HEK293T (cell line): ENCODE data around the gene TCF7L2.

Experiments
- CTCF ChIA-PET: fragments of 350-600 bp; formaldehyde crosslinking; extraction: SDS; loops from one replicate; lab custom pipeline; 2021; ENCODE audit warnings: antibody characterized with exemption, inconsistent platforms; lab: Yijun Ruan, JAX
- POLR2A ChIA-PET: fragments of 350-600 bp; formaldehyde crosslinking; extraction: SDS; loops from one replicate; lab custom pipeline; 2020; ENCODE audit warnings: antibody characterized with exemption, inconsistent platforms; lab: Yijun Ruan, JAX
- DNase-seq: peaks from one replicate; pipeline ENCODE4 v3.0.0; 2012; ENCODE audit warnings: mixed read lengths; ENCODE audit errors: extremely low spot score
- ARNT ChIP-seq: fragments of 450-650 bp; IDR thresholded peaks from 2 replicates; pipeline ENCODE4 v1.6.1; 2017; ENCODE audit warnings: mild to moderate bottlenecking
- BHLHE40 ChIP-seq: fragments of 450-650 bp; IDR thresholded peaks from 2 replicates; pipeline ENCODE4 v1.6.1; 2016; ENCODE audit warnings: mild to moderate bottlenecking, moderate library complexity, borderline replicate concordance
- CTBP1 ChIP-seq: fragments of 450-650 bp; IDR thresholded peaks from 2 replicates; pipeline ENCODE4 v1.6.1; 2016; ENCODE audit warnings: borderline replicate concordance
- ELF4 ChIP-seq: fragments of 450-650 bp; IDR thresholded peaks from 2 replicates; pipeline ENCODE4 v1.6.1; 2017; ENCODE audit warnings: antibody characterized with exemption
- FOXA1 ChIP-seq: fragments of 450-650 bp; IDR thresholded peaks from 2 replicates; pipeline ENCODE4 v1.6.1; 2016; ENCODE audit warnings: mild to moderate bottlenecking
- FOXK2 ChIP-seq: fragments of 450-650 bp; IDR thresholded peaks from 2 replicates; pipeline ENCODE4 v1.6.1; 2016; ENCODE audit warnings: mild to moderate bottlenecking
- FOXM1 ChIP-seq: fragments of 450-650 bp; IDR thresholded peaks from 2 replicates; pipeline ENCODE4 v1.6.1; 2017; ENCODE audit warnings: mild to moderate bottlenecking, borderline replicate concordance
- HDGF ChIP-seq: fragments of 450-650 bp; IDR thresholded peaks from 2 replicates; pipeline ENCODE4 v1.6.1; 2017; ENCODE audit warnings: antibody characterized with exemption, borderline replicate concordance
- L3MBTL2 ChIP-seq: fragments of 450-650 bp; conservative IDR thresholded peaks from 2 replicates; pipeline ENCODE4 v1.6.1; 2016; ENCODE audit warnings: mild to moderate bottlenecking
- LEF1 ChIP-seq: fragments of 450-650 bp; IDR thresholded peaks from 2 replicates; pipeline ENCODE4 v1.6.1; 2017; ENCODE audit warnings: mild to moderate bottlenecking, borderline replicate concordance
- NFRKB ChIP-seq: fragments of 450-650 bp; IDR thresholded peaks from 2 replicates; pipeline ENCODE4 v1.6.1; 2016; ENCODE audit warnings: mild to moderate bottlenecking, moderate library complexity
- SP1 ChIP-seq: fragments of 450-650 bp; IDR thresholded peaks from 2 replicates; pipeline ENCODE4 v1.6.1; 2017
- SUZ12 ChIP-seq: fragments of 450-650 bp; IDR thresholded peaks from 2 replicates; pipeline ENCODE4 v1.6.1; 2016; ENCODE audit warnings: mild to moderate bottlenecking
- TARDBP ChIP-seq: fragments of 450-650 bp; IDR thresholded peaks from 2 replicates; pipeline ENCODE4 v1.6.1; 2016
- ZNF384 ChIP-seq: fragments of 450-650 bp; IDR thresholded peaks from 2 replicates; pipeline ENCODE4 v1.6.1; 2016
- TF ChIP-seq, protein P1 (sequence below): fragments of 450-650 bp; IDR thresholded peaks from 2 replicates; pipeline ENCODE4 v1.6.1; 2016

The TCF7L2 gene

DNA sequence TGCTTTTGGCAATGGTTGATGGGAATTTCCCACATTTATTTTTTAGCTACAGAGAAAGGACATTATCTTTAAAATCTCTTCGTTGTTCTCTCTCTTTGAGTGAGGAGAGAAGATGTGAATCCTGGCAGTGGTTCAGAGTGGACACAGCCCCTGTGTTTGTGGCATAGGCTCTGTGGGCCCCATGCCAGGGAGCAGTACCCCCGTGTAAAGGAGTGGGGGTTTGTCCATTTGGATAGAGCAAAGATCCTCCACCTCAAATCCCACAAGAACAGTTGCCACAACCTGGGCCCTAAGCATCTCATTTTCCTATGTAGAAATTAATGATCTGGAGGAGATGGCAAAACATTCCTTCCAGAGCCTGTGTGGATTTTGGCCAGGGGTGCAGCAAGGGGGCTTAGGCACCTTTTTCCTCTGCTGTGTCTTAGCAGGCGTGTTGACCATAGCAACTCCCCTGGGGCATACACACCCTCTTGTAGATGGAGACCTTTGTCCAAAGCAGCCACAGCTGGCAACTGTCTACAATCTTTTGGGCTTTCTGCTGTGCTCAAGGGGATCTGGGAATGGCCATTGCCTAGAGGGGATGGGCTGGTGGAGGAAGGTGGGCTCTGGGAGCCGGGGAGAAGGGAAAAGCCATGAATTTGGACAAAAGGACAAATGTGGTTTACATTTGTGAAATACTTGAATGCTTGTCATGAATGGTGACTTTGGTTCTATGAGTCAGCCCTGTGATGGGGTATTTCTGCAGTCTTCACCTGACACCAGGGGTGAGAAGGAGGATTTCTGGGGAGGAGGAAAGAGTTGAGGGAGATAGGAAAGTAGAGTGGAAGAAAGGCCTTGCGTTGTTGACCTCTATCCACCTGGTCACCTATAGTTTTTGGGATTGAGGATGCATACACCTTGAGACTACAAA lies 92.0 kb downstream of the TCF7L2 start:
- ChIA-PET CTCF (no interaction called here), POLR2A (no interaction called here)
- no peak for DNase-seq
- no peak for TF ChIP-seq BHLHE40
- TF ChIP-seq, protein P1, sequence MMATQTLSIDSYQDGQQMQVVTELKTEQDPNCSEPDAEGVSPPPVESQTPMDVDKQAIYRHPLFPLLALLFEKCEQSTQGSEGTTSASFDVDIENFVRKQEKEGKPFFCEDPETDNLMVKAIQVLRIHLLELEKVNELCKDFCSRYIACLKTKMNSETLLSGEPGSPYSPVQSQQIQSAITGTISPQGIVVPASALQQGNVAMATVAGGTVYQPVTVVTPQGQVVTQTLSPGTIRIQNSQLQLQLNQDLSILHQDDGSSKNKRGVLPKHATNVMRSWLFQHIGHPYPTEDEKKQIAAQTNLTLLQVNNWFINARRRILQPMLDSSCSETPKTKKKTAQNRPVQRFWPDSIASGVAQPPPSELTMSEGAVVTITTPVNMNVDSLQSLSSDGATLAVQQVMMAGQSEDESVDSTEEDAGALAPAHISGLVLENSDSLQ = no peak
- TF ChIP-seq SP1 = no peak
- TF ChIP-seq ELF4 = no peak
- TF ChIP-seq CTBP1 = no peak
- no peak for TF ChIP-seq FOXM1
- TF ChIP-seq L3MBTL2 = no peak
- no peak for TF ChIP-seq HDGF
- TF ChIP-seq ARNT = no peak
- TF ChIP-seq ZNF384 = no peak
- TF ChIP-seq LEF1 = no peak
- TF ChIP-seq TARDBP = no peak
- TF ChIP-seq FOXA1 = no peak
- no peak for TF ChIP-seq NFRKB

DNA sequence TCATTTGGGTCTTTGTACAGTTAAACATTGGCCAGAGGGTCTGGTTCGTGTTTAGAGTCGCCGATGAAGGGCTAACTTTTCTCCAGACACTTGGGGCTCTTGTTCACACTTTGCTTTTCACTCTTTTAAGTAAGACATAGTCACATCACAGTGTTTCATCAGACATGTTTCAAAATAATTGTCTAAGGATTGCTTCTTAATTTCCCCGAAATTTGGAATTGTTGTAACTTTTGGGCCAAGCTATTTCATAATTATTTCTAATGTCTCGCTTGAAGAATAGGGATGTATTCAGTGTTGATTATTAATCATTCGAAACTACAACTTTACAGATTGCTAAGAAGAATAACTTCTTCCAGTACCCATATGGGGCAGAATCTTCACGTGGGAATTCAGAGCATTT lies 92.8 kb downstream of the TCF7L2 start:
- TF ChIP-seq NFRKB (no peak), LEF1 (no peak), TARDBP (no peak), FOXK2 (no peak)
- POLR2A ChIA-PET = no interaction called here
- DNase-seq = no peak
- CTCF ChIA-PET = no interaction called here

DNA sequence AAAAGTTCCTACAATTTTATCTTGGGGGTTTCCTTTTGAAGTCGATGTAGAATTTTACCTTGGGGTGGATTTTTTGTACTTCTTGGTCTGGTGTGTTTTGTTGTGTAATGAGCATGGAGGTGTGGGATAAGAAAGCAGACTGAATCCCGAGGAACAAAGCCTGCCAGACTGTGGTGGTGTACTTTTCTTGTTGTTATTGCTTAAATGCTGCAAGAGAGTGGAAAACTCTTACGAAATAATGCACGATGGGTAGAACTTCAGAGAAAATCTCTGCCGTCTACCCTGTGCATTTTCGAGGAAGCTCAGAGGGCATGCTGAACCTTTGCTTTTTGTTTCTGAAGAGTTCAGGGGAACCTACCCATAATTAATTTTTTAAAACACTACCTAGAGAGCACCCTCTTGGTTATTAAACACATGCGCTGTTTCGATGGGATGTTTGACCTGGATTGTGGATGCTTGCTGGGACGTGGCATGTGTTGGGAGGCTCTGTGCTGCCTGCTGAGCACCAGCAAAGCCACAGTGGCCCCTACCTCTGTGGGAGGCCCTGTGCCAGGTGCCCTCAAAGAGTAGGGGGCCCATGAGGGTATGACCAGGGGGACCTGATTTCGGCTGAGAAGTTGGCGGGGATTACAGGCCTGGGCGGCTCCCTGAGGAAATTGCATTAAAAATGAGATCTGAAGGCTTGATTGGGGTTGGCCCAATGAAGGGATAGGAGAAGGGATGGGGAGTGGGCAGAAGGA lies 94.1 kb downstream of the TCF7L2 start:
- ChIA-PET POLR2A (no interaction called here), CTCF (no interaction called here)
- no peak for TF ChIP-seq FOXK2
- TF ChIP-seq SP1 = no peak
- no peak for TF ChIP-seq FOXM1
- TF ChIP-seq L3MBTL2 = no peak
- no peak for TF ChIP-seq ARNT
- TF ChIP-seq NFRKB = no peak
- no peak for TF ChIP-seq CTBP1
- no peak for TF ChIP-seq FOXA1
- TF ChIP-seq BHLHE40 = no peak
- TF ChIP-seq, protein P1 = no peak
- TF ChIP-seq ZNF384 = no peak
- no peak for TF ChIP-seq SUZ12
- no peak for TF ChIP-seq TARDBP
- TF ChIP-seq ELF4 = no peak
- TF ChIP-seq HDGF = no peak
- no peak for TF ChIP-seq LEF1
- DNase-seq = no peak

DNA sequence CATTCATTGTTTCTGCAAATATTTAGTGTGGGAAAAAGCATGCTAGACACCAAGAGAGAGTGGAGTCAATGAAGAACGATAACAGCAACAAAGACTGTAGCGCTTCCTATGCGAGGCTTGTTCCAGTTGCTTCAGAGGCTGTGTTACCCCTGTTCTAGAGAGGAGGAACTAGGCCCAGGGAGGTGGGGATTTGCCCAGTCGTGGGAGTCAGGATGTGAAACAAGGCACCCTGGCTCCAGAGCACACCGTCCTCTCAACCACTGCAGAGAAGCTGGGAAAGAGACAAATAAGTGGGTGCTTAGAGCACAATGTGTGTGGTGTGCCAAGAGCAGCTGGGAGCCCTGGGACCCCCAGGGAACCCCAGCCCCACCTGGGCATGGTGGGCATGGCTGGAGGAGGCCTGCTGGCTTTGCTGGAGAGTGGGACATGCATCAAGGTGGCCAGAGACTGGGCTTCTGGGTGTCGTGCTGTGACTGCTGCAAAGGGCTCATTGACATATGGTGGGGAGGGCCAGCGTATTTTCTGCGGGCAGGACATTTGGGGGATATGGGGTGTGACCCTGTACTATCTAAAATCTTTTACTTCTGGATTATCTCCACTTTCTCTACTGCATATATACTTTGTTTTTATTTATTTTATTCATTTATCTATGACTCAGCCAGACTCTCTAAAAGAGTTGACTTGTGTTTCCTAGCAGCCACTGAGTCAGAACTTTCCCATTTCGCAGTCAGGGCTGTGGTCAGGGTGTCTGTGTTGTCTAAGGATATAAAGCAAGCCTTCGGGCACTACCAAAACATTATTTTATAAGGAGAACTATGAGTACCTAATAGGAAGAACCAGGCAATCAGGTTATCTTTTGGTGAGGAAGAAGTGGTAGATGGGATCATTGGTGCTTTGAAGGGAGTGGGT lies 95.4 kb downstream of the TCF7L2 start:
- DNase-seq = no peak
- TF ChIP-seq ZNF384 (no peak), FOXA1 (no peak), ARNT (no peak), ELF4 (no peak), SUZ12 (no peak), LEF1 (no peak), BHLHE40 (no peak)
- POLR2A ChIA-PET = no interaction called here
- CTCF ChIA-PET = no interaction called here

DNA sequence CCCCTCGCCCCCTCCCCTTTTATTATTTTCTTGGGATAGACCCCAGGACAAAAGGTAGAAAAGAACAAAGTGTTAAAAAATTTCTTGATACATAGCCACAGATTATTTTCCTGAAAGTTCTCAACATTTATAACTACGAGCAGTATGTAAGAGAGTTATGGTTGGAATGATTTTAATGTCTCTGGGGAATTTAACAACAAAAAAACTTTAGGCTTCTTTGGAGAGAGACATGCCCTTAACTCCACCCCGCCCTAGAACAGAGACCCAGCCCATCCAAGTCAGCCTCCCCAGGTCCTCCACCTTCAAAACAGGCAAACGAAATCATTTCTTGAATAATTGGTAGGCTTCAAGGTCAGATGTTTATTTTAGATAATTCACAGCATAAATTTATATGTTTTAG lies 97.1 kb downstream of the TCF7L2 start:
- TF ChIP-seq NFRKB = no peak
- TF ChIP-seq ARNT = no peak
- no peak for TF ChIP-seq BHLHE40
- ChIA-PET CTCF (no interaction called here), POLR2A (no interaction called here)
- DNase-seq = no peak

DNA sequence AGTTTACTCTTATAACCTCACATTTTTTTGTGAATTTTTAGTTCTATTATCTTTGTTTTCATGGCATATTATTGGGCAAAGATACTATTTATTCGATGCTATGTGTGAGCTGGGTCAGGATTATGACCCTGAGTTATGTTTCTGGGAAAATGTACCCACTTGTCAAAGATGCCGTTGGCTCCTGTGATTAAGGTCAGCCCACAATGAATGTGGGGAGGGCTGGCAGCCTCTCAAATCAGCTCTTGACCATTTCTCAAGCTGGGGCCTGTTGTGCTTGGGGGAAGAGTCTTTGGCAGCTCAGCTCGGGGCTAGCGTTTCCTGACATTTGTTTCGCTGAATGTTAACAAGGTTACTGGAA lies 97.5 kb downstream of the TCF7L2 start:
- ChIA-PET POLR2A (no interaction called here), CTCF (interaction anchor here (0.6 kb wide), 1 partner anchor 410 kb away, joined by 3 read pairs; no protein-coding TSS in a partner anchor)
- TF ChIP-seq TARDBP (no peak), FOXA1 (no peak), SUZ12 (no peak), ARNT (no peak), CTBP1 (no peak), LEF1 (no peak), HDGF (no peak), ELF4 (no peak), ZNF384 (no peak), SP1 (no peak), BHLHE40 (no peak), NFRKB (no peak), FOXK2 (no peak), FOXM1 (no peak), L3MBTL2 (no peak)
- TF ChIP-seq, protein P1 = no peak
- DNase-seq = no peak
